Ovary (tissue), 9 donors: ENCODE data around the gene HEPHL1. TPM values are rescaled to one million over a fixed set of nuclear protein-coding genes. Genes with fewer than 3 reads are reported as not detected.

Experiments used
- DNase-seq, 5 donors: peaks; one replicate each; pipeline ENCODE4 v3.0.0-alpha.2; 2019 to 2020
- H3K27ac ChIP-seq, 2 donors: fragments of 200-600 bp; one replicate each; pipeline versions ENCODE4 v1.5.1 to v1.8.0; 2019 to 2022
- H3K27me3 ChIP-seq: fragments of 200-600 bp; one replicate; pipeline ENCODE4 v1.8.0; 2022
- H3K36me3 ChIP-seq: fragments of 200-600 bp; sonication (generic); one replicate; pipeline ENCODE4 v1.5.1; 2019
- H3K4me1 ChIP-seq: one replicate; pipeline ENCODE4 v1.8.1; 2013; ENCODE audit warnings: mild to moderate bottlenecking, moderate library complexity; ENCODE audit not compliant: insufficient read depth
- H3K4me3 ChIP-seq: fragments of 200-600 bp; sonication (generic); one replicate; pipeline ENCODE4 v1.5.1; 2017
- H3K9me3 ChIP-seq, 2 donors: fragments of 200-600 bp in 1 of 2; sonication (generic) in 1 of 2; one replicate each; pipeline versions ENCODE4 v1.5.1 to v1.8.1; 2013 to 2019; ENCODE audit warnings: mild to moderate bottlenecking in 1 of 2, moderate library complexity in 1 of 2
- EP300 ChIP-seq: sonication (generic); formaldehyde crosslinking; IDR thresholded peaks from one replicate; pipeline ENCODE4 v1.6.1; 2017; ENCODE audit warnings: antibody characterized with exemption
- POLR2A ChIP-seq: fragments of 450-650 bp; IDR thresholded peaks from one replicate; pipeline ENCODE4 v1.6.1; 2017; ENCODE audit warnings: antibody characterized with exemption, mild to moderate bottlenecking, moderate library complexity
- WGBS, 3 donors: extraction: QIAGEN DNeasy Blood & Tissue Kit in 1 of 3; methylation state at CpG; one replicate each; pipeline versions ENCODE4 v1.1.5 to v1.1.7; 2013 to 2017; 5-methylcytosine and 5-hydroxymethylcytosine counted together
- intact Hi-C, 4 donors: fragments of 100-400 bp; cut with DNase I; formaldehyde crosslinking; loops; one replicate each; pipeline versions ENCODE4 v1.11.0 to v1.15.1; 2022 to 2023
- polyA plus RNA-seq, 2 donors: library from polyadenylated mRNA; stranded (reverse); fragments of 200-250 nt in 1 of 2; fragments of 350-450 nt in 1 of 2; fragmentation: Illumina TruSeq in 1 of 2; extraction: RNeasy Lipid Tissue Mini Kit (QIAGEN cat#74804) in 1 of 2; gene quantifications; one replicate each; pipeline ENCODE4 v1.2.3, GENCODE V29; 2013 to 2014
- total RNA-seq, 7 donors: library from RNA; depleted of rRNA in 2 of 7; stranded (reverse); fragments of >200 nt in 2 of 7; fragmentation: NEBNext Ultra II Directional in 3 of 7; extraction: Animal tissue kit (Norgen Biotek cat#: 25700) in 3 of 7; gene quantifications; one replicate each; pipeline versions ENCODE4 v1.1.0 to v1.2.4, GENCODE V29; 2016 to 2023
- TF ChIP-seq, protein P1 (sequence below), 3 donors: fragments of 450-650 bp in 2 of 3; fragments of 200-600 bp in 1 of 3; IDR thresholded peaks; one replicate each; pipeline versions ENCODE4 v1.5.1 to v1.8.0; 2016 to 2022; ENCODE audit warnings: antibody characterized with exemption in 3 of 3, mild to moderate bottlenecking in 1 of 3
- donor health status: DM: no; HTN: no; CAD: no; lungs with moderate emphysema.
- donor health status: DM: no; HTN: no; CAD: no.
- donor health status: Bipolar disorder and iron deficiency.
- donor health status: DM: yes; HTN: yes; CAD: no.
- donor health status: DM: no; HTN: no; CAD: no.
- donor health status: DM: yes; HTN: yes; CAD: no.

The HEPHL1 gene
- total and polyA plus RNA-seq, 9 donors, result 0.02 to 0.03 TPM; not detected in 7

DNA sequence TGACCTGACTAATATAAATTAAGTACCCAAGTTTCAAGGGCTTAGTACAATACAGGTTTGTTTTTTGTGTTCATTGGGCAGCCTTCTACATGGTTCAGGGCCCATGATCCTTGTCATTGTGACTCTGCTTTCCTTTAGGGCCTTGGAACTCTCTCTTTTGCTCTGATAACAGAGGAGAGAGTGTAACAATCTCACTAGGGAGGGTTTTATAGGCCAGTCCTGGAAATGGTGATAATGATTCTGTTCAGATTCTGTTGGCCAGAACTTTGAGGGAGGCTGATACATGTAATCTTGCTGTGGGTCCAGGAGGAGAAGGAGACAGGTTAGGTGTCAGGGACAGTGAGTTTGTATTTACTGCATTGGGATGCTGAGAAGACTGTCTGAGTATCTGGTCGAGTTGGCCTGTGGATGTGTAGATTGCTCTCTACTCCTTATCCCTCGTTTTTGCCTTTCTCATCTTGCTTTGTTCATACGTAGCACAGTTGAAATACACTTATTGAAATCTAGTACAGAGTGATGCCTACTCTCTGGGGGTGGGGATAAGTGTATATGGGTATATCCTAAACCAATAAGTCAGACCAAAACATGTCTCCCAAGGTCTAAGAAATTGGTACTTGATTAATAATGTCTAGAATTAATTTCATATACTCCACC, 37.5 kb upstream of the HEPHL1 start:
- DNase-seq, result no peak
- TF ChIP-seq POLR2A (no peak), EP300 (no peak)
- TF ChIP-seq, protein P1, sequence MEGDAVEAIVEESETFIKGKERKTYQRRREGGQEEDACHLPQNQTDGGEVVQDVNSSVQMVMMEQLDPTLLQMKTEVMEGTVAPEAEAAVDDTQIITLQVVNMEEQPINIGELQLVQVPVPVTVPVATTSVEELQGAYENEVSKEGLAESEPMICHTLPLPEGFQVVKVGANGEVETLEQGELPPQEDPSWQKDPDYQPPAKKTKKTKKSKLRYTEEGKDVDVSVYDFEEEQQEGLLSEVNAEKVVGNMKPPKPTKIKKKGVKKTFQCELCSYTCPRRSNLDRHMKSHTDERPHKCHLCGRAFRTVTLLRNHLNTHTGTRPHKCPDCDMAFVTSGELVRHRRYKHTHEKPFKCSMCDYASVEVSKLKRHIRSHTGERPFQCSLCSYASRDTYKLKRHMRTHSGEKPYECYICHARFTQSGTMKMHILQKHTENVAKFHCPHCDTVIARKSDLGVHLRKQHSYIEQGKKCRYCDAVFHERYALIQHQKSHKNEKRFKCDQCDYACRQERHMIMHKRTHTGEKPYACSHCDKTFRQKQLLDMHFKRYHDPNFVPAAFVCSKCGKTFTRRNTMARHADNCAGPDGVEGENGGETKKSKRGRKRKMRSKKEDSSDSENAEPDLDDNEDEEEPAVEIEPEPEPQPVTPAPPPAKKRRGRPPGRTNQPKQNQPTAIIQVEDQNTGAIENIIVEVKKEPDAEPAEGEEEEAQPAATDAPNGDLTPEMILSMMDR (IDR thresholded peaks at IDR 0.05), result no peak
- Histone ChIP-seq H3K36me3 (no peaks in the 10 kb centered on the region), H3K4me3 (no peak overlapping the region), H3K27ac (no peak overlapping the region), H3K9me3 (no peaks in the 10 kb centered on the region), H3K27me3 (no peaks in the 10 kb centered on the region), H3K4me1 (no peaks in the 10 kb centered on the region)
- intact Hi-C loops, result no loop called here
- WGBS, 3 donors, result 48 to 56% (median 54%) methylated on average over 3 of the region's 3 CpGs

DNA sequence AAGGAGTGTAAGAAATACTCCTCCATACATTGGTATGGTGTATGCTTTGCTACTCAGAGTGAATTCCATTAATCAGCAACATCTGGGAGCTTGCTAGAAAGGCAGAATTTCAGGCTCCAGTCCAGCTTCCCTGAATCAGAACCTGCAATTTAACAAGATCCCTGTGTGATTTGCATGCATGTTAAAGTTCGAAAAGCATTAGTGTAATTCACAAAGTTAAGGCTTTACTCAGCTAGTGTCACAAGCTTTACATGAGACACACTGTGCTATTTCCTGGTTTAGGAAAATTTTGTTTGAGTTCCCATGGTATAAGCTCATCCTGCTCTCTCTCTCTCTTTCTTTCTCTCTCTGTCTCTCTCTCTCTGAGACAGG, 37.0 kb upstream of the HEPHL1 start:
- Histone ChIP-seq H3K4me1 (no peaks in the 10 kb centered on the region), H3K9me3 (no peaks in the 10 kb centered on the region), H3K4me3 (no peak overlapping the region), H3K27ac (no peak overlapping the region), H3K27me3 (no peaks in the 10 kb centered on the region), H3K36me3 (no peaks in the 10 kb centered on the region)
- TF ChIP-seq EP300 (no peak), POLR2A (no peak)
- TF ChIP-seq, protein P1 (IDR thresholded peaks at IDR 0.05), result no peak
- WGBS, 3 donors, result 14 to 42% (median 36%) methylated on average over 1 of the region's 1 CpG
- intact Hi-C loops, result no loop called here
- DNase-seq, result no peak

DNA sequence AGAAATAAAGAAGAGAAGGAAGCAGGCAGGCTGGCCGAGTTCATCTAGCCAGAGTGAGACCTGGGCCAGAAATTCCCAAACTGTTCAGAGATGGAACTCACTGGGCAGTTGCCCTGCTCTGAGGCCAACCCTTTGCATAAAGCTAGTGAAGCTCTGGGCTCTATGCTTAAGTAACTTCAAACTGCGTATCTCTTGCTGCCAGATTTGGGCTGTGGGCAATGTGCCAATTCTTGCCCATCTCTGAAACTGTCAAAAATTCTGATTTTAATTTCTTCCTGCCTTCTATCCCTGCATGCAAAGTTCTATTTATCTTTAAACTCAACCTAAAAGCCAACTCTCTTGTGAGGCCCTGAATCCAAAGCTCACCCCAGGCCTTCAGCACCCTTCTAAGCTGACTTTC, 36.2 kb upstream of the HEPHL1 start:
- no peaks in the 10 kb centered on the region for H3K36me3 ChIP-seq
- H3K27ac ChIP-seq, result no peak overlapping the region
- no peaks in the 10 kb centered on the region for H3K9me3 ChIP-seq
- H3K27me3 ChIP-seq, result no peaks in the 10 kb centered on the region
- H3K4me3 ChIP-seq, result no peak overlapping the region
- intact Hi-C loops, result no loop called here
- no peaks in the 10 kb centered on the region for H3K4me1 ChIP-seq
- TF ChIP-seq, protein P1 (IDR thresholded peaks at IDR 0.05), result no peak
- TF ChIP-seq POLR2A (no peak), EP300 (no peak)
- no peak for DNase-seq
- WGBS, 3 donors, result 34 to 55% (median 35%) methylated on average over 2 of the region's 2 CpGs

DNA sequence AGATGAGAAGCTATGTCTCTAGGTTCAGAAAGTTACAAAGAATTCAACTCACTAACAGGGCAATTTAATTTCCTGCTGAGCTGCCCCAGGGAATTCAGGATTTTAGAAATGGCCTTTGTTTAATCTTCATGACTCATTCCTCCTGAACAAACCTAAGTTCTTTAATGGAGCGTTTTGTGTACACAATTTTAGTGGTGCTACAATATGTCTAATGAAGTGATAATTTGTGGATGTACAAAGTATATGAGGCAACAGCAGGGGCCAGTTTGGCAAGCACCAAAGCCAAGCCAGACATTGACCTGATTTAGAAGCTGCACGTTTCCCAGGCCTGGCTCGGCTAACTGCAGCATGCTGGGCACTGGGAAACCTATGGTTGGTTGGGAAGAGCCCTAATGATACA, 34.4 kb upstream of the HEPHL1 start:
- no peak for DNase-seq
- TF ChIP-seq, protein P1 (IDR thresholded peaks at IDR 0.05), result no peak
- no peak for TF ChIP-seq POLR2A
- no peak for TF ChIP-seq EP300
- Histone ChIP-seq H3K36me3 (no peaks in the 10 kb centered on the region), H3K4me1 (no peaks in the 10 kb centered on the region), H3K27me3 (no peaks in the 10 kb centered on the region), H3K27ac (no peak overlapping the region), H3K4me3 (no peak overlapping the region), H3K9me3 (no peaks in the 10 kb centered on the region)
- intact Hi-C loops, result no loop called here
- 51 to 62% (median 56%) methylated on average over 3 of the region's 3 CpGs for WGBS, 3 donors
